Esophagus muscularis mucosa (tissue), 4 donors: ENCODE measurements around the gene MYF6. TPM values are rescaled to one million over a fixed set of nuclear protein-coding genes. Genes with fewer than 3 reads are reported as not detected.
A peak's percentile ranks its signal among the peaks of the same experiment; 100 is the strongest.
"Not testable (repeated sequence)": the region's sequence is repeated elsewhere in the genome, so short reads cannot be mapped to it uniquely, and the experiment has no call there.

ENCODE experiments used
- DNase-seq: peaks from one replicate; pipeline ENCODE4 v3.0.0-alpha.2; 2017; ENCODE audit errors: extremely low spot score
- H3K27ac ChIP-seq, 4 donors: fragments of 200-600 bp; sonication (generic); replicated peaks in 1 of 4; 1 replicate in 3 of 4; 2 replicates in 1 of 4; pipeline ENCODE4 v1.5.1; 2016 to 2019; ENCODE audit warnings: mild to moderate bottlenecking in 1 of 4
- H3K27me3 ChIP-seq, 4 donors: fragments of 200-600 bp; sonication (generic); one replicate each; pipeline versions ENCODE4 v1.5.1 to v1.6.0; 2016 to 2019
- H3K36me3 ChIP-seq, 4 donors: fragments of 200-600 bp; sonication (generic); one replicate each; pipeline ENCODE4 v1.5.1; 2016 to 2019
- H3K4me1 ChIP-seq, 4 donors: fragments of 200-600 bp; sonication (generic); one replicate each; pipeline ENCODE4 v1.5.1; 2016 to 2019
- H3K4me3 ChIP-seq, 4 donors: fragments of 200-600 bp; sonication (generic); 1 replicate in 2 of 4; 2 replicates in 2 of 4; pipeline ENCODE4 v1.5.1; 2016 to 2019; ENCODE audit warnings: mild to moderate bottlenecking in 4 of 4, moderate library complexity in 1 of 4
- H3K9me3 ChIP-seq, 4 donors: fragments of 200-600 bp; sonication (generic); 1 replicate in 3 of 4; 2 replicates in 1 of 4; pipeline ENCODE4 v1.5.1; 2016 to 2019
- CTCF ChIP-seq, 3 experiments: fragments of 200-600 bp in 2 of 3; fragments of 450-650 bp in 1 of 3; sonication (generic) in 2 of 3; IDR thresholded peaks; one replicate each; pipeline ENCODE4 v1.5.1; 2017 to 2019; ENCODE audit warnings: antibody characterized with exemption in 3 of 3, mild to moderate bottlenecking in 2 of 3, moderate library complexity in 1 of 3
- EP300 ChIP-seq: sonication (generic); formaldehyde crosslinking; IDR thresholded peaks from one replicate; pipeline ENCODE4 v1.6.1; 2017; ENCODE audit warnings: antibody characterized with exemption
- POLR2A ChIP-seq: fragments of 450-650 bp; IDR thresholded peaks from one replicate; pipeline ENCODE4 v1.6.1; 2017; ENCODE audit warnings: antibody characterized with exemption, moderate library complexity, mild to moderate bottlenecking, low read depth
- POLR2AphosphoS5 ChIP-seq, 2 donors: sonication (generic); formaldehyde crosslinking; IDR thresholded peaks; one replicate each; pipeline ENCODE4 v1.6.1; 2017; ENCODE audit warnings: antibody characterized with exemption in 2 of 2
- WGBS: methylation state at CpG from one replicate; pipeline ENCODE4 v1.1.5; 2018; 5-methylcytosine and 5-hydroxymethylcytosine counted together
- intact Hi-C: fragments of 100-400 bp; cut with DNase I; formaldehyde crosslinking; loops from one replicate; pipeline ENCODE4 v1.15.1; 2023
- total RNA-seq, 4 donors: library from RNA; depleted of rRNA; stranded (reverse); fragments of >200 nt; gene quantifications; one replicate each; pipeline versions ENCODE4 v1.1.0 to v1.2.1, GENCODE V29; 2016

MYF6 gene
- under 1 TPM in 1 of 4 donors, not detected in 3; 0.29 TPM for total RNA-seq

DNA sequence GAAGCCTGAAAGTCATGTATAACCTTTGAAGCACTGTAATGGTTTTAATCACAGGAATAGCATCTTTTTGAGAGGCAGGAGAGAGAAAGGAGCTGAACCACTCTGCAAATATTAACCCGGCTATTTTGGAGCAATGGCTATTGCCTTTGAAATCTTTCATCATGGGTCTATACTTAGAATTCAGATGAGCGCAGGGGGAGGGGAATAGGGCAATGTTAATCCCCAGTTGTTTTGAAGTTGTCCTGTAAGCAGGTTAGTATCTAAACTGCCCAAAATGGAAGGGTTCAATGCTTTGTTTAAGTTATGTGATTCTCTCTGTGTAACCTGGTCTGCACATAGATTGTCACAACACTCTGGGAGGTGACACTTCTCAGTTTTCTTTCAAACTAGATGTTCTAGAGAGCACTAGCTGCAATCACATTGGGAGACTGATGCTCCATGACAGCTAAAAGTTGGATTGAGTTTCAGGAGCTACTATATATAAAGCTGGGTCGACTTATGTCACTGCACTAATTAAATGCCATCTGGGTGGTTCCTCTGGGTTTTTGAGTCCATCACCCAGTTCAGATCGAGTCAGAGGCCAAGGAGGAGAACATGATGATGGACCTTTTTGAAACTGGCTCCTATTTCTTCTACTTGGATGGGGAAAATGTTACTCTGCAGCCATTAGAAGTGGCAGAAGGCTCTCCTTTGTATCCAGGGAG is at the start of gene MYF6:
Gene MYF6, plus strand, starts transcription at position 509 of the 704 bp plus-strand sequence. Its CDS starts 86 bp downstream, at position 595.
- no peak for TF ChIP-seq CTCF (IDR thresholded peaks at IDR 0.05)
- peak; percentile 17 for TF ChIP-seq POLR2A
- TF ChIP-seq EP300: no peak
- TF ChIP-seq POLR2AphosphoS5 (IDR thresholded peaks at IDR 0.05): no peak
- DNase-seq: no peak
- 75% methylated on average over 4 of the region's 4 CpGs for WGBS

DNA sequence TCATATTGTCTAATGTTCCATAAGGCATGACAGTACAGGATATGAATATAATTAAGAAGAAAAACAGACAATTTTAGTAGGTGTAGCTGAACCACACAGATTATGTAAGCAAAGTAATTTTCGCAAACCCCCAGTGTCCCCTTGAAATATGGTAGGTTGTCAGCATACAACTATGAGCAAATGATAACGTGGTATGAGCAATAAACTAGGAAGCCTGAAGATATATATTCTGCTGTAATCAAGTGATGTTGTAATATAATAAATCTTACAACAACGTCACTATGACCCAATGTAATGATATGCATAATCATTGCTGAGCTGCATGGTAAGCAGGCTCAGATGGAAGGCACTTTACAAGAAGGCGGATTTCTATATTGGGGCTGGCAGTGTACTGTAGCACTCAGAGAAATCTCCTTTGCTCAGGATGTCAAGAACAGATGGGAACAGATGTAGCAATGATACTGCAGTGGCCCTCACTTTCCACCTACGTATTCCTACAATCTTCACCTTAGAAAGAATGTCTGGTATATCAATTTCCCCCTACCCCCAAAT is 47.8 kb upstream of the MYF6 start:
- TF ChIP-seq POLR2AphosphoS5 (IDR thresholded peaks at IDR 0.05) (no peak), EP300 (no peak), CTCF (IDR thresholded peaks at IDR 0.05) (no peak), POLR2A (no peak)
- no peak overlapping the region for H3K4me3 ChIP-seq
- H3K9me3 ChIP-seq: no peaks in the 10 kb centered on the region
- peaks cover 0 to 7% (median 4%) of the 10 kb centered on the region in 4 donors for H3K4me1 ChIP-seq
- H3K27me3 ChIP-seq: no peaks in the 10 kb centered on the region
- WGBS: 91% methylated on average over 5 of the region's 5 CpGs
- intact Hi-C loops: no loop called here
- no peak for DNase-seq
- no peaks in the 10 kb centered on the region for H3K36me3 ChIP-seq
- H3K27ac ChIP-seq: no peak overlapping the region

More for the DNA sequence above, at the start of gene MYF6:
- H3K4me1 ChIP-seq: peaks cover 6 to 24% (median 22%) of the 10 kb centered on the region in 4 donors
- H3K27ac ChIP-seq: no peak within 1 kb of the TSS
- intact Hi-C loops: no loop called here
- no peaks in the 10 kb centered on the region for H3K9me3 ChIP-seq
- peaks cover 0 to 15% (median 0%) of the 10 kb centered on the region in 4 donors for H3K27me3 ChIP-seq
- H3K36me3 ChIP-seq: no peaks in the 10 kb centered on the region
- H3K4me3 ChIP-seq: peak within 1 kb of the TSS in 3 of 4 donors; percentile 7 to 21 (median 17)

DNA sequence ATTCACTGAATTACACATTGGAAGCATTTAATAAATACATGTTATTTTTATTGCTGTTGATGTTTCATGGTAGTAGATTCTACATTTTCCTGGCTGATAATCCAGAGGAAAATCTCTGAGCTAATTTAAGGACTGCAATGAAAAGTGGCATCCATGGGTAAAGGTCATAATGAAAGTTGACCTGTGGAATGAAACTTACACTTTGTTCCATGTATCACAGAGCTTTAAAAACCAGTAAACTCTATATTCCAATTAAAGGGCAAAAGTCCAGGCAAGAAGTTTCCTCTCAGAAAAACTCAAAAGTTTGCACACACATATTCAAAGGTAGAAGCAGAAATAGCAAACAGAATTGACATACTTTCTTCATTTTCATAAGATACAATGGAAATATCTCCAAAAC is 44.8 kb upstream of the MYF6 start:
- Histone ChIP-seq H3K9me3 (no peaks in the 10 kb centered on the region), H3K4me1 (no peaks in the 10 kb centered on the region), H3K4me3 (no peak overlapping the region), H3K27ac (no peak overlapping the region), H3K36me3 (no peaks in the 10 kb centered on the region), H3K27me3 (no peaks in the 10 kb centered on the region)
- TF ChIP-seq EP300 (no peak), POLR2A (no peak), CTCF (IDR thresholded peaks at IDR 0.05) (no peak), POLR2AphosphoS5 (IDR thresholded peaks at IDR 0.05) (no peak)
- intact Hi-C loops: no loop called here
- DNase-seq: no peak

DNA sequence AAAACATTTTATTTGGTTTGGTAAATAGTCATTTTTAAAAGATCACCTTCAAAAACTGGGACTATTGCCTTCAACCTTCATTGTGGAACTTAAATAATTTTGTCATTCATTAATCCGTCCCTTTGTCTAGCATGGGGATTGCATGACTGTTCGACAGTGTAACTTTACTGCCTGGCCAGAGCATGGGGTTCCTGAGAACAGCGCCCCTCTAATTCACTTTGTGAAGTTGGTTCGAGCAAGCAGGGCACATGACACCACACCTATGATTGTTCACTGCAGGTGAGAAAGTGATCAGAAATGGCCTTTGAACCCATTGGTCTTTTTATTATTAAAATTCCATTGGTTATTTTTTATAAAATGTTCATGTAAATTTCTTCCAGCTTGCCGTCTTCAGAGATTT is 37.2 kb upstream of the MYF6 start:
- H3K27ac ChIP-seq: no peak overlapping the region
- no peaks in the 10 kb centered on the region for H3K9me3 ChIP-seq
- no peaks in the 10 kb centered on the region for H3K4me1 ChIP-seq
- no peak for TF ChIP-seq CTCF (IDR thresholded peaks at IDR 0.05)
- no peak for TF ChIP-seq POLR2AphosphoS5 (IDR thresholded peaks at IDR 0.05)
- TF ChIP-seq EP300: no peak
- TF ChIP-seq POLR2A: no peak
- no peaks in the 10 kb centered on the region for H3K36me3 ChIP-seq
- 85% methylated on average over 5 of the region's 5 CpGs for WGBS
- no peaks in the 10 kb centered on the region for H3K27me3 ChIP-seq
- H3K4me3 ChIP-seq: no peak overlapping the region
- no peak for DNase-seq
- intact Hi-C loops: no loop called here

DNA sequence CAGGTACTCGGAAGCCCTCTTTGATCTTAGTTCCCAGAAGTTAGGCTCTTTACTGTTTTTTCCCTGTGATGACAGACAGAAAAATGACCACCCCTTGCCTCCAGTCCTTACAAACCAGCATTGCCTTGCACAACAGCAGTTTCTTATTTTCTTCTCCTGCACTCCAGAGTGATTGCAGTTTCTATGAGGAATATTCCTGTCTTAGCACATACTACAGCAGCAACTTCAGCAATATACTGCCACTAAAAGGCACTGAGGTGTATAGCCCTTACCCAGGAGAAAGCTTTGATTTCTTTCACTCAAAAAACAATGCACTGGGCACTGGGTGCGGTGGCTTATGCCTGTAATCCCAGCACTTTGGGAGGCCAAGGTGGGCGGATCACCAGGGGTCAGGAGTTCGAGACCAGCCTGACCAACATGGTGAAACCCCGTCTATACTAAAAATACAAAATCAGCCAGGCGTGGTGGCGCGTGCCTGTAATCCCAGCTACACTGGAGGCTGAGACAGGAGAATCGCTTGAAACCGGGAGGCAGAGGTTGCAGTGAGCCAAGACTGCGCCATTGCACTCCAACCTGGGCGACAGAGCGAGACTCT is 31.3 kb upstream of the MYF6 start:
- intact Hi-C loops, H3K4me3 ChIP-seq, H3K4me1 ChIP-seq, H3K36me3 ChIP-seq, H3K27ac ChIP-seq, DNase-seq, H3K27me3 ChIP-seq, H3K9me3 ChIP-seq: not testable (repeated sequence)
- WGBS: 93% methylated on average over 13 of the region's 13 CpGs
